Measurements from ENCODE around the gene KCNMA1. TPM values are rescaled to one million over a fixed set of nuclear protein-coding genes. Genes with fewer than 3 reads are reported as not detected.

The KCNMA1 gene
- total and polyA plus RNA-seq, 10 of the 15 experiments (the other 5 are each of a cell fraction or from before 2014, with no cell fraction given) = 8.5 to 77.0 (median 21.3) TPM

DNA sequence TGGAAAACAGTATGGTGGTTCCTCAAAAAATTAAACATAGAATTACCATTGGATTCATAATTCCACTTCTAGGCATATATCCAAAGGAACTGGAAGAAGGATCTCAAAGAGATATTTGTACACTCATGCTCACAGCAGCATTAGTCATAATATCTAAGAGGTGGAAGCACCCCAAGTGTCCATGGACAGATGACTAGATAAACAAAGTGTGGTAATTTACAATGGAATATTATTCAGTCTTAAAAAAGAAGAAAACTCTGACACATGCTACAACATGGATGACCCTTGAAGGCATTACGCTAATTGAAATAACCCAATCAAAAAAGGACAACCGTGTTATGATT, 594.2 kb downstream of the KCNMA1 start:
- Histone ChIP-seq H2AFZ (ENCODE audit: control insufficient read depth, low read depth, low read length) (no peak overlapping the region), H3K9me3 (replicated peaks; ENCODE audit: control insufficient read depth, insufficient read depth, low read length) (no peaks in the 10 kb centered on the region), H3K79me2 (ENCODE audit: control insufficient read depth, insufficient read depth, low read length) (no peaks in the 10 kb centered on the region), H3K27ac (ENCODE audit: control insufficient read depth, insufficient read depth) (no peak overlapping the region), H3K4me1 (ENCODE audit: control insufficient read depth, insufficient read depth, low read length) (no peaks in the 10 kb centered on the region), H3K27me3 (replicated peaks in 1 of 2; ENCODE audit: control insufficient read depth in 2 of 2, insufficient read depth in 2 of 2, low read length in 1 of 2) (no peaks in the 10 kb centered on the region), H3K9ac (ENCODE audit: control insufficient read depth, insufficient read depth, low read length) (no peak overlapping the region), H4K20me1 (ENCODE audit: control insufficient read depth, insufficient read depth) (no peaks in the 10 kb centered on the region), H3K4me2 (ENCODE audit: control insufficient read depth, insufficient read depth) (no peak overlapping the region), H3K36me3 (ENCODE audit: control insufficient read depth in 2 of 2, insufficient read depth in 2 of 2, low read length in 1 of 2) (no peaks in the 10 kb centered on the region), H3K4me3 (no peak overlapping the region)
- no peak for FAIRE-seq
- ChIA-PET RAD21 (ENCODE audit: unreplicated experiment) (no interaction called here), POLR2A (no interaction called here), CTCF (no interaction called here), SMC1A (ENCODE audit: uncharacterized antibody, unreplicated experiment) (no interaction called here)
- ATAC-seq = no peak
- TF ChIP-seq BRCA1 (IDR thresholded peaks at IDR 0.05; ENCODE audit: low read depth, low read length) (no peak), YY1 (IDR thresholded peaks at IDR 0.05; ENCODE audit: low read depth, low read length) (no peak), IRF4 (IDR thresholded peaks at IDR 0.05; ENCODE audit: low read depth, low read length) (no peak)
- no peak for DNase-seq (ENCODE audit: low read depth, low spot score)
- no TSS peak for BruUV-seq (replicated peaks)
- in situ Hi-C loops (cut with MboI) (no loop called here), intact Hi-C loops (cut with micrococcal nuclease; ENCODE audit: unreplicated experiment) (no loop called here)
- 59% methylated on average over 2 of the region's 2 CpGs for WGBS (ENCODE audit: insufficient coverage, insufficient replicate concordance, low lambda C conversion rate, missing lambda C conversion rate)

DNA sequence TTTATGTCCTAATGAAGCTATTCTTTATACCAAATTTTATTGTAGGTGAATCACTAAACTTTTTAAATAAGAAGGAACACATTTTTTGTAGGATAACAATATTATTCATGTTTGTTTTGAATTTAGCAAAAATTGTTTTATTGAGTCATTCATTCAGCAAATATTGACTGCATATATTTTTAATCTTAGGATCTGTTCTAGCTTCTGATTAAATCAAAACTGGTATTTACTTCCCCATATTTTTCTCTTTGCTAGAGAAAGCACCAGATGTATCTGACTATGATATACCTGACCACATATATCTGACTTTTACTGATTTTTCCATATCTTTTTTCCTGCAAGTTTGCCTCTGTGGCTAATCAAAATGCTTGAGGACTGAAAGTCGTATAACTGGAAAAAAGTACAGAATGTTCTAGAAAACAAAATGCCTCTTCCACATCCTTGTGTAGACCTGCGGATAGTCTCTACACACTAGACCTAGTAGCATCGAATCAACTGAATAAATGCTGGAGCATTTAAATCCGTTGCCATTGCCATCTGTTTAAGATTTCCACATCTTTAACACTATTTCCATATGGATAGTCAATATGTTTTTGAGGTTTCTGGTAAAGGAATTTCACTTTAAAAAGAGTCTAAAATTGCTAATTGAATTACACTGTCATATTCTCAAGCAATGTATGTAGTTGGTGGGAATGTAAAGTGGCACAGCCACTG, 594.7 kb downstream of the KCNMA1 start:
- no peaks in the 10 kb centered on the region for H3K4me1 ChIP-seq (ENCODE audit: control insufficient read depth, insufficient read depth, low read length)
- ATAC-seq (no peak), FAIRE-seq (no peak), DNase-seq (ENCODE audit: low read depth, low spot score) (no peak)
- no peak overlapping the region for H3K9ac ChIP-seq (ENCODE audit: control insufficient read depth, insufficient read depth, low read length)
- no peak overlapping the region for H2AFZ ChIP-seq (ENCODE audit: control insufficient read depth, low read depth, low read length)
- intact Hi-C loops (cut with micrococcal nuclease; ENCODE audit: unreplicated experiment) = no loop called here
- WGBS (ENCODE audit: insufficient coverage, insufficient replicate concordance, low lambda C conversion rate, missing lambda C conversion rate) = 51% methylated on average over 4 of the region's 4 CpGs
- no peak overlapping the region for H3K4me3 ChIP-seq
- H3K27ac ChIP-seq (ENCODE audit: control insufficient read depth, insufficient read depth) = no peak overlapping the region
- H4K20me1 ChIP-seq (ENCODE audit: control insufficient read depth, insufficient read depth) = no peaks in the 10 kb centered on the region
- TF ChIP-seq POLR2AphosphoS2 (IDR thresholded peaks at IDR 0.05; ENCODE audit: low read depth, low read length) (no peak), ETV6 (conservative IDR thresholded peaks at IDR 0.05 in 1 of 2, IDR thresholded peaks at IDR 0.05 in 1 of 2; ENCODE audit: borderline replicate concordance in 1 of 2, low read depth in 1 of 2) (no peak), CBX3 (IDR thresholded peaks at IDR 0.05; ENCODE audit: borderline replicate concordance, low read depth) (no peak), ESRRA (IDR thresholded peaks at IDR 0.05; ENCODE audit: low read length) (no peak), RUNX3 (IDR thresholded peaks at IDR 0.05; ENCODE audit: low read length) (no peak), NR2C1 (IDR thresholded peaks at IDR 0.05) (no peak), SP1 (IDR thresholded peaks at IDR 0.05; ENCODE audit: low read depth, low read length) (no peak), IKZF2 (IDR thresholded peaks at IDR 0.05) (no peak)
- TF ChIP-seq, protein P1, sequence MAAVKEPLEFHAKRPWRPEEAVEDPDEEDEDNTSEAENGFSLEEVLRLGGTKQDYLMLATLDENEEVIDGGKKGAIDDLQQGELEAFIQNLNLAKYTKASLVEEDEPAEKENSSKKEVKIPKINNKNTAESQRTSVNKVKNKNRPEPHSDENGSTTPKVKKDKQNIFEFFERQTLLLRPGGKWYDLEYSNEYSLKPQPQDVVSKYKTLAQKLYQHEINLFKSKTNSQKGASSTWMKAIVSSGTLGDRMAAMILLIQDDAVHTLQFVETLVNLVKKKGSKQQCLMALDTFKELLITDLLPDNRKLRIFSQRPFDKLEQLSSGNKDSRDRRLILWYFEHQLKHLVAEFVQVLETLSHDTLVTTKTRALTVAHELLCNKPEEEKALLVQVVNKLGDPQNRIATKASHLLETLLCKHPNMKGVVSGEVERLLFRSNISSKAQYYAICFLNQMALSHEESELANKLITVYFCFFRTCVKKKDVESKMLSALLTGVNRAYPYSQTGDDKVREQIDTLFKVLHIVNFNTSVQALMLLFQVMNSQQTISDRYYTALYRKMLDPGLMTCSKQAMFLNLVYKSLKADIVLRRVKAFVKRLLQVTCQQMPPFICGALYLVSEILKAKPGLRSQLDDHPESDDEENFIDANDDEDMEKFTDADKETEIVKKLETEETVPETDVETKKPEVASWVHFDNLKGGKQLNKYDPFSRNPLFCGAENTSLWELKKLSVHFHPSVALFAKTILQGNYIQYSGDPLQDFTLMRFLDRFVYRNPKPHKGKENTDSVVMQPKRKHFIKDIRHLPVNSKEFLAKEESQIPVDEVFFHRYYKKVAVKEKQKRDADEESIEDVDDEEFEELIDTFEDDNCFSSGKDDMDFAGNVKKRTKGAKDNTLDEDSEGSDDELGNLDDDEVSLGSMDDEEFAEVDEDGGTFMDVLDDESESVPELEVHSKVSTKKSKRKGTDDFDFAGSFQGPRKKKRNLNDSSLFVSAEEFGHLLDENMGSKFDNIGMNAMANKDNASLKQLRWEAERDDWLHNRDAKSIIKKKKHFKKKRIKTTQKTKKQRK (IDR thresholded peaks at IDR 0.05; ENCODE audit: low read depth, low read length) = no peak
- RAD21 ChIA-PET (ENCODE audit: unreplicated experiment) = no interaction called here
- SMC1A ChIA-PET (ENCODE audit: uncharacterized antibody, unreplicated experiment) = interaction anchor here (0.9 to 1.3 kb wide), 3 partner anchors 12 to 17 kb away, joined by 3 to 4 read pairs (median 3); no protein-coding TSS in a partner anchor
- no peaks in the 10 kb centered on the region for H3K79me2 ChIP-seq (ENCODE audit: control insufficient read depth, insufficient read depth, low read length)
- no TSS peak for BruUV-seq (replicated peaks)
- CTCF ChIA-PET = interaction anchor here (0.7 to 1.4 kb wide), 3 partner anchors 13 to 447 kb away, joined by 3 to 8 read pairs (median 3); no protein-coding TSS in a partner anchor
- no peaks in the 10 kb centered on the region for H3K27me3 ChIP-seq (replicated peaks in 1 of 2; ENCODE audit: control insufficient read depth in 2 of 2, insufficient read depth in 2 of 2, low read length in 1 of 2)
- no peaks in the 10 kb centered on the region for H3K36me3 ChIP-seq (ENCODE audit: control insufficient read depth in 2 of 2, insufficient read depth in 2 of 2, low read length in 1 of 2)
- in situ Hi-C loops (cut with MboI) = no loop called here
- no peaks in the 10 kb centered on the region for H3K9me3 ChIP-seq (replicated peaks; ENCODE audit: control insufficient read depth, insufficient read depth, low read length)
- H3K4me2 ChIP-seq (ENCODE audit: control insufficient read depth, insufficient read depth) = no peak overlapping the region
- POLR2A ChIA-PET = no interaction called here
